HG02870 (cell line): Measurements from ENCODE around the gene PDGFRA.
"Not testable (repeated sequence)": the region's sequence is repeated elsewhere in the genome, so short reads cannot be mapped to it uniquely, and the experiment has no call there.

ENCODE experiments used
- ATAC-seq: cut with Tn5 transposase; IDR thresholded peaks from one replicate; pipeline ENCODE4 v1.9.1; 2021; ENCODE audit warnings: mild to moderate bottlenecking, moderate library complexity; ENCODE audit not compliant: unreplicated experiment

The PDGFRA gene

GRCh38 chr4:54317690-54318089, 88.6 kb downstream of the PDGFRA start:
- ATAC-seq = no peak

- ATAC-seq = no peak
Measured at GRCh38 chr4:54318904-54319303, 89.8 kb downstream of the PDGFRA start.

- no peak for ATAC-seq
Measured at GRCh38 chr4:54320826-54321685, 92.0 kb downstream of the PDGFRA start.

- peak; percentile 83 for ATAC-seq
Measured at GRCh38 chr4:54322818-54323417, 93.8 kb downstream of the PDGFRA start.

- ATAC-seq = no peak
Measured at GRCh38 chr4:54330896-54331295, 101.8 kb downstream of the PDGFRA start.

- no peak for ATAC-seq
Measured at GRCh38 chr4:54332542-54332941, 103.4 kb downstream of the PDGFRA start.

- no peak for ATAC-seq
Measured at GRCh38 chr4:54333657-54334056, 104.6 kb downstream of the PDGFRA start.

GRCh38 chr4:54334769-54335168, 105.7 kb downstream of the PDGFRA start:
- not testable (repeated sequence) for ATAC-seq

GRCh38 chr4:54337009-54337408, 107.9 kb downstream of the PDGFRA start:
- ATAC-seq = no peak

GRCh38 chr4:54342067-54342466, 113.0 kb downstream of the PDGFRA start:
- ATAC-seq = not testable (repeated sequence)
